ENCODE results near the gene HDGF. TPM values are rescaled to one million over a fixed set of nuclear protein-coding genes. Genes with fewer than 3 reads are reported as not detected.
A peak's percentile ranks its signal among the peaks of the same experiment; 100 is the strongest.

Gene HDGF
- total RNA-seq, 2 donors from 2014 or later: 493 to 495 TPM

GRCh38 chr1:156726549-156727226, 24.8 kb downstream of the HDGF start:
- no peaks in the 10 kb centered on the region for H3K9me3 Mint-ChIP-seq
- no peak overlapping the region for H3K9ac ChIP-seq (ENCODE audit: extremely low read depth, low read length, poor library complexity, severe bottlenecking)

GRCh38 chr1:156725683-156726280, 25.7 kb downstream of the HDGF start:
- peak; percentile 96 for DNase-seq
- H3K9me3 ChIP-seq (ENCODE audit: control insufficient read depth, low read length): no peaks in the 10 kb centered on the region
- peaks cover 33% of the 10 kb centered on the region for H3K36me3 Mint-ChIP-seq (ENCODE audit: low read depth)
- peak overlapping the region; percentile 97 for H3K4me3 ChIP-seq (ENCODE audit: low read length)
- no peaks in the 10 kb centered on the region for H3K27me3 ChIP-seq (ENCODE audit: control insufficient read depth, insufficient read depth, low read length, poor library complexity, severe bottlenecking)
- WGBS, 2 experiments (ENCODE audit: insufficient coverage in 1 of 2, insufficient read length in 1 of 2): 23 to 40% methylated on average over 11 to 18 of the region's 18 CpGs
- no peaks in the 10 kb centered on the region for H3K27me3 Mint-ChIP-seq (ENCODE audit: insufficient read depth)
- no peak overlapping the region for H3K9ac ChIP-seq (ENCODE audit: extremely low read depth, low read length, poor library complexity, severe bottlenecking)
- TF ChIP-seq CTCF (conservative IDR thresholded peaks at IDR 0.05): peak; percentile 99
- H3K4me1 ChIP-seq (ENCODE audit: control insufficient read depth, insufficient read depth, low read length): peaks cover 17% of the 10 kb centered on the region
- H3K36me3 ChIP-seq (ENCODE audit: control insufficient read depth, insufficient read depth, low read length): peaks cover 44% of the 10 kb centered on the region
- H3K4me1 Mint-ChIP-seq: peaks cover 5% of the 10 kb centered on the region
- no peak overlapping the region for H3K27ac Mint-ChIP-seq
- no peak overlapping the region for H3K27ac ChIP-seq (ENCODE audit: low read depth, low read length)
- no peak overlapping the region for H3K4me3 Mint-ChIP-seq
- no peaks in the 10 kb centered on the region for H3K9me3 Mint-ChIP-seq

More at GRCh38 chr1:156726549-156727226, 24.8 kb downstream of the HDGF start:
- H3K4me1 ChIP-seq (ENCODE audit: control insufficient read depth, insufficient read depth, low read length): peaks cover 17% of the 10 kb centered on the region
- Mint-ChIP-seq H3K27me3 (ENCODE audit: insufficient read depth) (no peaks in the 10 kb centered on the region), H3K4me3 (no peak overlapping the region), H3K27ac (no peak overlapping the region), H3K4me1 (peaks cover 5% of the 10 kb centered on the region), H3K36me3 (ENCODE audit: low read depth) (peaks cover 25% of the 10 kb centered on the region)
- H3K4me3 ChIP-seq (ENCODE audit: low read length): peak overlapping the region; percentile 97
- H3K36me3 ChIP-seq (ENCODE audit: control insufficient read depth, insufficient read depth, low read length): peaks cover 35% of the 10 kb centered on the region
- H3K9me3 ChIP-seq (ENCODE audit: control insufficient read depth, low read length): no peaks in the 10 kb centered on the region
- peak; percentile 83 for TF ChIP-seq CTCF (conservative IDR thresholded peaks at IDR 0.05)
- 62 to 63% methylated on average over 11 to 15 of the region's 15 CpGs for WGBS, 2 experiments (ENCODE audit: insufficient coverage in 1 of 2, insufficient read length in 1 of 2)
- peak; percentile 89 for DNase-seq
- no peaks in the 10 kb centered on the region for H3K27me3 ChIP-seq (ENCODE audit: control insufficient read depth, insufficient read depth, low read length, poor library complexity, severe bottlenecking)
- no peak overlapping the region for H3K27ac ChIP-seq (ENCODE audit: low read depth, low read length)

- H3K27ac ChIP-seq (ENCODE audit: low read depth, low read length): no peak overlapping the region
- peaks cover 47% of the 10 kb centered on the region for H3K36me3 ChIP-seq (ENCODE audit: control insufficient read depth, insufficient read depth, low read length)
- H3K9me3 Mint-ChIP-seq: no peaks in the 10 kb centered on the region
- H3K27me3 Mint-ChIP-seq (ENCODE audit: insufficient read depth): no peaks in the 10 kb centered on the region
- H3K9ac ChIP-seq (ENCODE audit: extremely low read depth, low read length, poor library complexity, severe bottlenecking): no peak overlapping the region
- TF ChIP-seq CTCF (conservative IDR thresholded peaks at IDR 0.05): no peak
- H3K4me3 ChIP-seq (ENCODE audit: low read length): no peak overlapping the region
- H3K4me3 Mint-ChIP-seq: no peak overlapping the region
- H3K27ac Mint-ChIP-seq: no peak overlapping the region
- H3K27me3 ChIP-seq (ENCODE audit: control insufficient read depth, insufficient read depth, low read length, poor library complexity, severe bottlenecking): no peaks in the 10 kb centered on the region
- WGBS, 2 experiments (ENCODE audit: insufficient coverage in 1 of 2, insufficient read length in 1 of 2): 94 to 98% methylated on average over 4 of the region's 4 CpGs
- no peak for DNase-seq
- no peaks in the 10 kb centered on the region for H3K9me3 ChIP-seq (ENCODE audit: control insufficient read depth, low read length)
- no peaks in the 10 kb centered on the region for H3K4me1 Mint-ChIP-seq
- peaks cover 37% of the 10 kb centered on the region for H3K36me3 Mint-ChIP-seq (ENCODE audit: low read depth)
- H3K4me1 ChIP-seq (ENCODE audit: control insufficient read depth, insufficient read depth, low read length): peaks cover 5% of the 10 kb centered on the region
These were observed 29.9 kb downstream of the HDGF start for GRCh38 chr1:156721535-156721934.
